ENCODE data around the gene COX4I2.

Gene COX4I2

GRCh38 chr20:31633339-31633914 lies 4.3 kb upstream of the COX4I2 start:
- no peak overlapping the region for H3K4me3 ChIP-seq (ENCODE audit: low read depth, low read length)
- TF ChIP-seq, protein P1, sequence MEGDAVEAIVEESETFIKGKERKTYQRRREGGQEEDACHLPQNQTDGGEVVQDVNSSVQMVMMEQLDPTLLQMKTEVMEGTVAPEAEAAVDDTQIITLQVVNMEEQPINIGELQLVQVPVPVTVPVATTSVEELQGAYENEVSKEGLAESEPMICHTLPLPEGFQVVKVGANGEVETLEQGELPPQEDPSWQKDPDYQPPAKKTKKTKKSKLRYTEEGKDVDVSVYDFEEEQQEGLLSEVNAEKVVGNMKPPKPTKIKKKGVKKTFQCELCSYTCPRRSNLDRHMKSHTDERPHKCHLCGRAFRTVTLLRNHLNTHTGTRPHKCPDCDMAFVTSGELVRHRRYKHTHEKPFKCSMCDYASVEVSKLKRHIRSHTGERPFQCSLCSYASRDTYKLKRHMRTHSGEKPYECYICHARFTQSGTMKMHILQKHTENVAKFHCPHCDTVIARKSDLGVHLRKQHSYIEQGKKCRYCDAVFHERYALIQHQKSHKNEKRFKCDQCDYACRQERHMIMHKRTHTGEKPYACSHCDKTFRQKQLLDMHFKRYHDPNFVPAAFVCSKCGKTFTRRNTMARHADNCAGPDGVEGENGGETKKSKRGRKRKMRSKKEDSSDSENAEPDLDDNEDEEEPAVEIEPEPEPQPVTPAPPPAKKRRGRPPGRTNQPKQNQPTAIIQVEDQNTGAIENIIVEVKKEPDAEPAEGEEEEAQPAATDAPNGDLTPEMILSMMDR (IDR thresholded peaks at IDR 0.05; ENCODE audit: low read depth, low read length): no peak

GRCh38 chr20:31638317-31638716 lies 605 bp downstream of the COX4I2 start:
- TF ChIP-seq, protein P1 (IDR thresholded peaks at IDR 0.05; ENCODE audit: low read depth, low read length): no peak
- no peak overlapping the region for H3K4me3 ChIP-seq (ENCODE audit: low read depth, low read length)

DNA sequence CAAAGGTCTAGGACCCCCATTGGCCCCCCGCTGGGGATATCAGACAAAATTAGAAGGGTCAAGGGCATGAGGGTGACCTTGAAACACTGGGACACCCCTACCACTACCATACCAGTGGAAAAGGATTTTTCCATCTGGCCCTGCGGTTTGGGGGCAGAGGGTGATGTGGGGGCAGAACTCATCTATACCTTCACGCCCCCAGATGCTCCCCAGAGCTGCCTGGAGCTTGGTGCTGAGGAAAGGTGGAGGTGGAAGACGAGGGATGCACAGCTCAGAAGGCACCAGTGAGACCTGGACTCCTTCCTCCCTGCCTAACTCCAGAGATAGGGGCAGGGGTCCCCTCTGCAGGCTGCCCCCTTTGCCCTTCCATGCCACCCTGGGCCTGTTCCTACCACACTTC lies 1.1 kb downstream of the COX4I2 start:
- TF ChIP-seq, protein P1 (IDR thresholded peaks at IDR 0.05; ENCODE audit: low read depth, low read length): no peak
- H3K4me3 ChIP-seq (ENCODE audit: low read depth, low read length): no peak overlapping the region

DNA sequence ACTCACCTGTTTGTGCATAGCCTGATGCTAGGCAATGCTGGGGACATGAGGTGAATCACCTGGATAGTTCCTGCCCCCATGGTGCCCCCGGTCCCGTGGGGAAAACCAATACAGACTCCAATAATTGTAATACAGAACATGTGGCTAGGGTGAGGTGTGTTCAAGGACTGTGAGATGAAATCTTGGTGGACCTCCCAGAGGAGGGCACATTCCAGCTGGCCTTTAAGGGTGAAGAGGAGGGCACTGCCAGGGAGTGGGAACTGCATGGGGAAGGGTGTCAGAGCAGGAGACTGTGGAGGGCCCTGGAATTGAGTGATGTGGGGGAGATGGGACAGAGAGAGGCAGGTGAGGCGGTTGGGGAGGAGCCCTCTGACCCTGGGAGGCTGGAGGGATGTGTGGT lies 2.5 kb downstream of the COX4I2 start:
- H3K4me3 ChIP-seq (ENCODE audit: low read depth, low read length): no peak overlapping the region
- TF ChIP-seq, protein P1 (IDR thresholded peaks at IDR 0.05; ENCODE audit: low read depth, low read length): no peak

GRCh38 chr20:31641391-31641790 lies 3.7 kb downstream of the COX4I2 start:
- TF ChIP-seq, protein P1 (IDR thresholded peaks at IDR 0.05; ENCODE audit: low read depth, low read length): no peak
- H3K4me3 ChIP-seq (ENCODE audit: low read depth, low read length): no peak overlapping the region

GRCh38 chr20:31642837-31643236 lies 5.1 kb downstream of the COX4I2 start:
- H3K4me3 ChIP-seq (ENCODE audit: low read depth, low read length): no peak overlapping the region
- TF ChIP-seq, protein P1 (IDR thresholded peaks at IDR 0.05; ENCODE audit: low read depth, low read length): no peak

- TF ChIP-seq, protein P1 (IDR thresholded peaks at IDR 0.05; ENCODE audit: low read depth, low read length): no peak
- H3K4me3 ChIP-seq (ENCODE audit: low read depth, low read length): no peak overlapping the region
Observed at GRCh38 chr20:31643522-31643921, 5.8 kb downstream of the COX4I2 start.

All from WI38 (cell line).